Fibroblast of villous mesenchyme (primary cell): ENCODE data around the gene MCF2L. TPM values are rescaled to one million over a fixed set of nuclear protein-coding genes. Genes with fewer than 3 reads are reported as not detected.

Experiments used
- DNase-seq: peaks from one replicate; pipeline ENCODE4 v3.0.0-alpha.2; 2010; ENCODE audit warnings: low read depth
- H3K4me3 ChIP-seq: 2 replicates; pipeline ENCODE4 v1.5.1; 2011; ENCODE audit warnings: low read depth, mild to moderate bottlenecking, low read length
- total RNA-seq: library from RNA; depleted of rRNA; stranded (reverse); fragments of >200 nt; gene quantifications from 2 replicates; pipeline ENCODE4 v1.2.3, GENCODE V29; 2012
- TF ChIP-seq, protein P1 (sequence below): IDR thresholded peaks from 2 replicates; pipeline ENCODE4 v1.5.1; 2012; ENCODE audit warnings: low read depth, mild to moderate bottlenecking, low read length; ENCODE audit not compliant: insufficient read depth

The MCF2L gene
- total RNA-seq, 1 donor, result under 0.01 TPM

DNA sequence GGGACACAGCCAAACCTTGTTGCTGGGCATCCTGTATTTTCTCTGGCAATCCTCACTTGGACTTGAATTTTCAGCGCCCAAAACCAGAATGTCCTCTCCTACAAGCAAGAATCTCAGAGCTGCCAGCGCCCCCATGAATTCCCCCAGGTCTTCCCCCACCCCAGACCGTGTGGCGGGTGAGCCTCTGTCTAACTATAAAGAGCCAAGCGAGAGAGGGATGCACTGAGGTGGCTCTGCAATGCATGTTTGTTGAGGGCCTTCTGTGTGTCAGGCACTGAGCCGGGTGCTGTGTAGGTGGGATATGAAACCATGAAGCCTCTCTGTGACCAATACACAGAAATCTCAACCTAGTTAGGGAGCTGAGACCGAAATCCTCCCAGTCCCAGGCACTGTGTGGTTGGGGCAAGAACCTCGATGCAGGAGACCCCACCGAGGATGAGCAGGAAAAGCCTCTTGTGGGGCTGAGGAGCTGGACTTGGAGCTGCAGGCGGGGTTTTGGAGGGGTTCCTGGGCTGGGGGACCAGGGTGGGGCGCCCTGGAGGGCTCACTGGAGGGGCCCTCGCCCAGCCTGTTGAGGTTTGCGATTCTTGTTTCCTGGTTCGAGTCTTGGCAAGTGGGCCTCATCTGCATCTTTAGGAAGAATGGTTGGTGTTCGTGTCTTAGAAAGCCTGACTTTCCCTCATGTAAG, 177.0 kb downstream of the MCF2L start:
- DNase-seq, result no peak
- TF ChIP-seq, protein P1, sequence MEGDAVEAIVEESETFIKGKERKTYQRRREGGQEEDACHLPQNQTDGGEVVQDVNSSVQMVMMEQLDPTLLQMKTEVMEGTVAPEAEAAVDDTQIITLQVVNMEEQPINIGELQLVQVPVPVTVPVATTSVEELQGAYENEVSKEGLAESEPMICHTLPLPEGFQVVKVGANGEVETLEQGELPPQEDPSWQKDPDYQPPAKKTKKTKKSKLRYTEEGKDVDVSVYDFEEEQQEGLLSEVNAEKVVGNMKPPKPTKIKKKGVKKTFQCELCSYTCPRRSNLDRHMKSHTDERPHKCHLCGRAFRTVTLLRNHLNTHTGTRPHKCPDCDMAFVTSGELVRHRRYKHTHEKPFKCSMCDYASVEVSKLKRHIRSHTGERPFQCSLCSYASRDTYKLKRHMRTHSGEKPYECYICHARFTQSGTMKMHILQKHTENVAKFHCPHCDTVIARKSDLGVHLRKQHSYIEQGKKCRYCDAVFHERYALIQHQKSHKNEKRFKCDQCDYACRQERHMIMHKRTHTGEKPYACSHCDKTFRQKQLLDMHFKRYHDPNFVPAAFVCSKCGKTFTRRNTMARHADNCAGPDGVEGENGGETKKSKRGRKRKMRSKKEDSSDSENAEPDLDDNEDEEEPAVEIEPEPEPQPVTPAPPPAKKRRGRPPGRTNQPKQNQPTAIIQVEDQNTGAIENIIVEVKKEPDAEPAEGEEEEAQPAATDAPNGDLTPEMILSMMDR, result no peak
- H3K4me3 ChIP-seq, result no peak overlapping the region

DNA sequence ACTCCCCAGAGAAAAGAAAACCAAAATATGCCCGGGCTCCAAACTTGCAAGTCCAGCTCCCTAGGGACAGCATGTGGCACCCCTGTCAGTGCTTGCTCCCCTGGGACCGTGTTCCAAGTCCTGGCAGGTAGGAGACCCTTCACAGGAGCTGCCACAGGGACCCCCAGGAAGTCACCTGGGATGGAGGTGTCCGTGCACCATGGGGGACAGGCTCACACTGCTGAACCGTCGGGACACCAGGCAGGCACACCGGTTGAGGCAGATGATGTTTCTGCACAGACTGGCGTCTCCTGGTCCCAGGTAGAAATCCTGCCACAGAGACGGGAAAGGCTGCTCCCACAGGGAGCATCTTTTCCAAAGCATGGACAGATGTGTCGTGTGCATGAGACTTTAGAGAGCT, 177.7 kb downstream of the MCF2L start:
- TF ChIP-seq, protein P1, result no peak
- no peak for DNase-seq
- no peak overlapping the region for H3K4me3 ChIP-seq

DNA sequence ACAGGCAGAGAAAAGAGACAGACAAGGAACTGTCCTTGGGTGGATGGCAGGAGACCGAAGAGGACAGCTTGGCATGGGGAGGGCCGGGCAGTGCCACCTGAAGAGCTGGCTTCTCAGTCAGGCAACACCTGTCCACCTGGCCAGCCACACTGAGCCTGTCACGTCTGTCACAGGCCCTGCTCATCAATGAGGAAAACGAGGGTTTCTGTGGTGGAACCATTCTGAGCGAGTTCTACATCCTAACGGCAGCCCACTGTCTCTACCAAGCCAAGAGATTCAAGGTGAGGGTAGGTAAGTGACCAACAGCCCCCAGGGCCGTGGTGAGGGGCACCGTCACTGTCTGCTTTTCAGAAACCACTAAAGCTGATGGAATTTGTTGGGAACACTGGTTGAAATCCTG, 178.2 kb downstream of the MCF2L start:
- H3K4me3 ChIP-seq, result no peak overlapping the region
- DNase-seq, result no peak
- TF ChIP-seq, protein P1, result no peak

DNA sequence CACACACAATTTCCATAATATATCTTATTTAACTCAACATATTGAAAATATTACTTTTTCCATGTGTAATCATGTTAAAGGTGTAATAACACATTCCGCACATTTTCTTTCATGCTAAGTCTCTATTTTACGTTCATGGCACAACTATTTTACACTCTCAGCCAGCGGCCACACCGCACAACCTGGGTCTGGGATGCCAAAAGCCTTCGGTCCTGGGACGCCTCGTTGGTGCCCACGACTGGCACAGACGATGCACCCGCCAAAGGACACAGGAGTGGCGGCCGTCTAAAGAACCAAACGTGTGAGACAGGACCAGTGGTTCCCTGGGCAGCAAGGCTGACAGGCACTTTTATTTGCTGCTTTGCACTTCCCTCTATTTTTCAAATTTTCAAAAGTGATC, 179.4 kb downstream of the MCF2L start:
- TF ChIP-seq, protein P1, result no peak
- no peak overlapping the region for H3K4me3 ChIP-seq
- no peak for DNase-seq

DNA sequence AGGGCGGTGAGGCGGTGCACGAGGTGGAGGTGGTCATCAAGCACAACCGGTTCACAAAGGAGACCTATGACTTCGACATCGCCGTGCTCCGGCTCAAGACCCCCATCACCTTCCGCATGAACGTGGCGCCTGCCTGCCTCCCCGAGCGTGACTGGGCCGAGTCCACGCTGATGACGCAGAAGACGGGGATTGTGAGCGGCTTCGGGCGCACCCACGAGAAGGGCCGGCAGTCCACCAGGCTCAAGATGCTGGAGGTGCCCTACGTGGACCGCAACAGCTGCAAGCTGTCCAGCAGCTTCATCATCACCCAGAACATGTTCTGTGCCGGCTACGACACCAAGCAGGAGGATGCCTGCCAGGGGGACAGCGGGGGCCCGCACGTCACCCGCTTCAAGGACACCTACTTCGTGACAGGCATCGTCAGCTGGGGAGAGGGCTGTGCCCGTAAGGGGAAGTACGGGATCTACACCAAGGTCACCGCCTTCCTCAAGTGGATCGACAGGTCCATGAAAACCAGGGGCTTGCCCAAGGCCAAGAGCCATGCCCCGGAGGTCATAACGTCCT, 180.0 kb downstream of the MCF2L start:
- H3K4me3 ChIP-seq, result no peak overlapping the region
- no peak for DNase-seq
- TF ChIP-seq, protein P1, result no peak

Other genes starting within 250 kb of the MCF2L start
- not detected in 2 replicates for gene F7, start 136.6 kb downstream of the MCF2L start, total RNA-seq
- gene F10, start 153.6 kb downstream of the MCF2L start, total RNA-seq, result 8.7 and 12.5 TPM in 2 replicates
- under 0.01 TPM in 1 of 2 replicates, not detected in the other for gene PROZ, start 189.4 kb downstream of the MCF2L start, total RNA-seq
- 54.8 and 83.8 TPM in 2 replicates for gene PCID2, start 239.5 kb downstream of the MCF2L start, total RNA-seq
- 114 and 132 TPM in 2 replicates for gene CUL4A, start 240.4 kb downstream of the MCF2L start, total RNA-seq